Measurements from ENCODE around the gene MEGF6.

- no peak for TF ChIP-seq EZH2 (IDR thresholded peaks at IDR 0.05; ENCODE audit: borderline replicate concordance, insufficient read depth, low read depth, low read length, poor library complexity, severe bottlenecking)
- no peak for TF ChIP-seq CTCF (IDR thresholded peaks at IDR 0.05)
Observed at GRCh38 chr1:3585940-3586568, 25.3 kb downstream of the MEGF6 start.
